ENCODE measurements around the gene TENM3. TPM values are rescaled to one million over a fixed set of nuclear protein-coding genes. Genes with fewer than 3 reads are reported as not detected.

TENM3 gene
- polyA plus RNA-seq, 1 of the 3 experiments (the other 2 are of a cell fraction), result 10.4 TPM

DNA sequence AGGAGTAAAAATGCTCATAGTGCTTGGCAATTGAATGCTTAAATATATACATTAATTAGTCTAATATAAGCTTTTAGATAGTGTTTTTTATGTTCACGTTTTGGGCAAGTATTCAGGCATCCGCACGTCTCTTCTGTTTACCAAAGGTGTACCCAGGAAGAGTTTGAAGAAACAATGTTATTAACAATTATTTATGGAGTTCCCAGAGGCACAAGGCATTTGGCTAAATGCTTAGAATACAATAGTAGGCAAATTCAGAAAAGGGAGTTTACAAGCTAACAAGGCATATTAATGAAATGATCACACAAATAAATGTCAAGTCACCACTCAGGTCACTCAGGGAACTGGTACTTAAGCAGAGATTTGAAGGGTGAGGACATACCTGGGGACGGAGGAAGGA is 294.8 kb downstream of the TENM3 start:
- Histone ChIP-seq H3K9me2 (no peaks in the 10 kb centered on the region), H3K9ac (no peak overlapping the region), H3K9me3 (no peaks in the 10 kb centered on the region), H3K27me3 (ENCODE audit: insufficient read depth) (no peaks in the 10 kb centered on the region), H3K4me1 (ENCODE audit: control insufficient read depth in 1 of 2, insufficient read depth in 2 of 2, low read depth in 1 of 2, low read length in 1 of 2) (peaks cover 0 to 4% of the 10 kb centered on the region in 2 experiments; a peak in 2 of 4 replicates), H3K4me3 (ENCODE audit: low read depth in 2 of 2, low read length in 1 of 2) (no peak overlapping the region), H3K79me2 (ENCODE audit: insufficient read depth) (no peaks in the 10 kb centered on the region), H3F3A (replicated peaks; ENCODE audit: insufficient read depth) (no peaks in the 10 kb centered on the region), H4K20me1 (ENCODE audit: insufficient read depth) (no peaks in the 10 kb centered on the region), H2AFZ (ENCODE audit: low read depth) (no peak overlapping the region), H3K36me3 (replicated peaks in 1 of 2; ENCODE audit: control insufficient read depth in 1 of 2, insufficient read depth in 2 of 2, low read length in 1 of 2) (no peaks in the 10 kb centered on the region), H3K27ac (ENCODE audit: low read depth in 2 of 2, low read length in 1 of 2) (no peak overlapping the region), H3K4me2 (no peak overlapping the region)
- no peak for DNase-seq
- CTCF ChIA-PET, result interaction anchor here (1.5 kb wide), 1 partner anchor 10 kb away, joined by 3 read pairs; no protein-coding TSS in a partner anchor
- POLR2A ChIA-PET, result no interaction called here
- WGBS (ENCODE audit: low lambda C conversion rate), result 81% methylated on average over 4 of the region's 4 CpGs
- no peak for TF ChIP-seq YY1 (IDR thresholded peaks at IDR 0.05; ENCODE audit: low read depth)
- no peak for TF ChIP-seq MEF2A (IDR thresholded peaks at IDR 0.05; ENCODE audit: borderline replicate concordance, low read depth)
- TF ChIP-seq CHD2 (IDR thresholded peaks at IDR 0.05; ENCODE audit: low read length, partially characterized antibody), result no peak
- no peak for TF ChIP-seq MAX (IDR thresholded peaks at IDR 0.05; ENCODE audit: low read depth)
- no peak for TF ChIP-seq JUND (IDR thresholded peaks at IDR 0.05)
- no peak for TF ChIP-seq FOXJ3 (CRISPR knock-in tag; IDR thresholded peaks at IDR 0.05)
- no peak for TF ChIP-seq EZH2phosphoT487 (IDR thresholded peaks at IDR 0.05; ENCODE audit: borderline replicate concordance, low read depth)
- no peak for TF ChIP-seq FOXM1 (IDR thresholded peaks at IDR 0.05; ENCODE audit: low read depth)
- no peak for TF ChIP-seq ELF1 (IDR thresholded peaks at IDR 0.05)
- TF ChIP-seq GABPA (IDR thresholded peaks at IDR 0.05; ENCODE audit: low read depth), result no peak
- TF ChIP-seq POLR2AphosphoS5 (IDR thresholded peaks at IDR 0.05; ENCODE audit: low read depth, low read length), result no peak
- TF ChIP-seq, protein P1, sequence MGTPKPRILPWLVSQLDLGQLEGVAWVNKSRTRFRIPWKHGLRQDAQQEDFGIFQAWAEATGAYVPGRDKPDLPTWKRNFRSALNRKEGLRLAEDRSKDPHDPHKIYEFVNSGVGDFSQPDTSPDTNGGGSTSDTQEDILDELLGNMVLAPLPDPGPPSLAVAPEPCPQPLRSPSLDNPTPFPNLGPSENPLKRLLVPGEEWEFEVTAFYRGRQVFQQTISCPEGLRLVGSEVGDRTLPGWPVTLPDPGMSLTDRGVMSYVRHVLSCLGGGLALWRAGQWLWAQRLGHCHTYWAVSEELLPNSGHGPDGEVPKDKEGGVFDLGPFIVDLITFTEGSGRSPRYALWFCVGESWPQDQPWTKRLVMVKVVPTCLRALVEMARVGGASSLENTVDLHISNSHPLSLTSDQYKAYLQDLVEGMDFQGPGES (IDR thresholded peaks at IDR 0.05; ENCODE audit: low read depth, low read length), result no peak

DNA sequence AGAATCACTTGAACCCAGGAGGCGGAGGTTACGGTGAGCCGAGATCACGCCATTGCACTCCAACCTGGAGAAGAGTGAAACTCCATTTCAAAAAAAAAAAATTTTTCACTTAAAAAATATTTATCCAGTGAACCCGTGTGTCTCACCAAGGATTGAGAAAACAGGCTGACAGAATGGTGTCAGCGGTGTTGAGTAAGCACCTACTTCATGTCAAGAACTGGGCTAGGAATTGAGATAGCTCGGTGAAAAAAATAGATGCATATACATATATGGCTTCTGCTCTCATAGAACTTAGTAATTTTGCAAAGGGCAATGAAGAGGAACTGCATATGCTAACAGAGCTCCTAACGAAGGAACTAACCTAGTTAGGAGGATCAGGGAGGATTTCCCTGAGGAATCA is 297.3 kb downstream of the TENM3 start:
- Histone ChIP-seq H3F3A (replicated peaks; ENCODE audit: insufficient read depth) (no peaks in the 10 kb centered on the region), H2AFZ (ENCODE audit: low read depth) (no peak overlapping the region), H4K20me1 (ENCODE audit: insufficient read depth) (no peaks in the 10 kb centered on the region), H3K4me1 (ENCODE audit: control insufficient read depth in 1 of 2, insufficient read depth in 2 of 2, low read depth in 1 of 2, low read length in 1 of 2) (peaks cover 0 to 4% of the 10 kb centered on the region in 2 experiments; a peak in 2 of 4 replicates), H3K9me2 (no peaks in the 10 kb centered on the region), H3K4me3 (ENCODE audit: low read depth in 2 of 2, low read length in 1 of 2) (no peak overlapping the region), H3K4me2 (no peak overlapping the region), H3K27ac (ENCODE audit: low read depth in 2 of 2, low read length in 1 of 2) (no peak overlapping the region), H3K9ac (no peak overlapping the region), H3K27me3 (ENCODE audit: insufficient read depth) (no peaks in the 10 kb centered on the region), H3K79me2 (ENCODE audit: insufficient read depth) (no peaks in the 10 kb centered on the region), H3K36me3 (replicated peaks in 1 of 2; ENCODE audit: control insufficient read depth in 1 of 2, insufficient read depth in 2 of 2, low read length in 1 of 2) (no peaks in the 10 kb centered on the region), H3K9me3 (no peaks in the 10 kb centered on the region)
- POLR2A ChIA-PET, result no interaction called here
- 93% methylated on average over 8 of the region's 8 CpGs for WGBS (ENCODE audit: low lambda C conversion rate)
- CTCF ChIA-PET, result no interaction called here
- no peak for DNase-seq
- TF ChIP-seq, protein P2, sequence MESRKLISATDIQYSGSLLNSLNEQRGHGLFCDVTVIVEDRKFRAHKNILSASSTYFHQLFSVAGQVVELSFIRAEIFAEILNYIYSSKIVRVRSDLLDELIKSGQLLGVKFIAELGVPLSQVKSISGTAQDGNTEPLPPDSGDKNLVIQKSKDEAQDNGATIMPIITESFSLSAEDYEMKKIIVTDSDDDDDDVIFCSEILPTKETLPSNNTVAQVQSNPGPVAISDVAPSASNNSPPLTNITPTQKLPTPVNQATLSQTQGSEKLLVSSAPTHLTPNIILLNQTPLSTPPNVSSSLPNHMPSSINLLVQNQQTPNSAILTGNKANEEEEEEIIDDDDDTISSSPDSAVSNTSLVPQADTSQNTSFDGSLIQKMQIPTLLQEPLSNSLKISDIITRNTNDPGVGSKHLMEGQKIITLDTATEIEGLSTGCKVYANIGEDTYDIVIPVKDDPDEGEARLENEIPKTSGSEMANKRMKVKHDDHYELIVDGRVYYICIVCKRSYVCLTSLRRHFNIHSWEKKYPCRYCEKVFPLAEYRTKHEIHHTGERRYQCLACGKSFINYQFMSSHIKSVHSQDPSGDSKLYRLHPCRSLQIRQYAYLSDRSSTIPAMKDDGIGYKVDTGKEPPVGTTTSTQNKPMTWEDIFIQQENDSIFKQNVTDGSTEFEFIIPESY (IDR thresholded peaks at IDR 0.05; ENCODE audit: borderline replicate concordance, low read depth), result no peak
- TF ChIP-seq FOSL2 (IDR thresholded peaks at IDR 0.05; ENCODE audit: borderline replicate concordance, low read depth) (no peak), FOXJ3 (CRISPR knock-in tag; IDR thresholded peaks at IDR 0.05) (no peak), RAD21 (IDR thresholded peaks at IDR 0.05; ENCODE audit: low read length) (no peak), JUND (IDR thresholded peaks at IDR 0.05) (no peak), RFX5 (IDR thresholded peaks at IDR 0.05; ENCODE audit: low read length) (no peak), POLR2AphosphoS5 (IDR thresholded peaks at IDR 0.05; ENCODE audit: low read depth, low read length) (no peak), RXRA (IDR thresholded peaks at IDR 0.05; ENCODE audit: borderline replicate concordance, low read depth) (no peak), TEAD4 (IDR thresholded peaks at IDR 0.05; ENCODE audit: borderline replicate concordance, insufficient read depth) (no peak)
- TF ChIP-seq, protein P1 (IDR thresholded peaks at IDR 0.05; ENCODE audit: low read depth, low read length), result no peak
- TF ChIP-seq, protein P3, sequence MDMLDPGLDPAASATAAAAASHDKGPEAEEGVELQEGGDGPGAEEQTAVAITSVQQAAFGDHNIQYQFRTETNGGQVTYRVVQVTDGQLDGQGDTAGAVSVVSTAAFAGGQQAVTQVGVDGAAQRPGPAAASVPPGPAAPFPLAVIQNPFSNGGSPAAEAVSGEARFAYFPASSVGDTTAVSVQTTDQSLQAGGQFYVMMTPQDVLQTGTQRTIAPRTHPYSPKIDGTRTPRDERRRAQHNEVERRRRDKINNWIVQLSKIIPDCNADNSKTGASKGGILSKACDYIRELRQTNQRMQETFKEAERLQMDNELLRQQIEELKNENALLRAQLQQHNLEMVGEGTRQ (IDR thresholded peaks at IDR 0.05; ENCODE audit: borderline replicate concordance, low read depth, low read length), result no peak
- TF ChIP-seq, protein P4, sequence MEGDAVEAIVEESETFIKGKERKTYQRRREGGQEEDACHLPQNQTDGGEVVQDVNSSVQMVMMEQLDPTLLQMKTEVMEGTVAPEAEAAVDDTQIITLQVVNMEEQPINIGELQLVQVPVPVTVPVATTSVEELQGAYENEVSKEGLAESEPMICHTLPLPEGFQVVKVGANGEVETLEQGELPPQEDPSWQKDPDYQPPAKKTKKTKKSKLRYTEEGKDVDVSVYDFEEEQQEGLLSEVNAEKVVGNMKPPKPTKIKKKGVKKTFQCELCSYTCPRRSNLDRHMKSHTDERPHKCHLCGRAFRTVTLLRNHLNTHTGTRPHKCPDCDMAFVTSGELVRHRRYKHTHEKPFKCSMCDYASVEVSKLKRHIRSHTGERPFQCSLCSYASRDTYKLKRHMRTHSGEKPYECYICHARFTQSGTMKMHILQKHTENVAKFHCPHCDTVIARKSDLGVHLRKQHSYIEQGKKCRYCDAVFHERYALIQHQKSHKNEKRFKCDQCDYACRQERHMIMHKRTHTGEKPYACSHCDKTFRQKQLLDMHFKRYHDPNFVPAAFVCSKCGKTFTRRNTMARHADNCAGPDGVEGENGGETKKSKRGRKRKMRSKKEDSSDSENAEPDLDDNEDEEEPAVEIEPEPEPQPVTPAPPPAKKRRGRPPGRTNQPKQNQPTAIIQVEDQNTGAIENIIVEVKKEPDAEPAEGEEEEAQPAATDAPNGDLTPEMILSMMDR (IDR thresholded peaks at IDR 0.05), result no peak
